ENCODE measurements around the gene CHAF1A. TPM values are rescaled to one million over a fixed set of nuclear protein-coding genes. Genes with fewer than 3 reads are reported as not detected.

The CHAF1A gene
- total and polyA plus RNA-seq, 2 of the 4 experiments (the other 2 are of a cell fraction) = 12.4 to 22.9 TPM

DNA sequence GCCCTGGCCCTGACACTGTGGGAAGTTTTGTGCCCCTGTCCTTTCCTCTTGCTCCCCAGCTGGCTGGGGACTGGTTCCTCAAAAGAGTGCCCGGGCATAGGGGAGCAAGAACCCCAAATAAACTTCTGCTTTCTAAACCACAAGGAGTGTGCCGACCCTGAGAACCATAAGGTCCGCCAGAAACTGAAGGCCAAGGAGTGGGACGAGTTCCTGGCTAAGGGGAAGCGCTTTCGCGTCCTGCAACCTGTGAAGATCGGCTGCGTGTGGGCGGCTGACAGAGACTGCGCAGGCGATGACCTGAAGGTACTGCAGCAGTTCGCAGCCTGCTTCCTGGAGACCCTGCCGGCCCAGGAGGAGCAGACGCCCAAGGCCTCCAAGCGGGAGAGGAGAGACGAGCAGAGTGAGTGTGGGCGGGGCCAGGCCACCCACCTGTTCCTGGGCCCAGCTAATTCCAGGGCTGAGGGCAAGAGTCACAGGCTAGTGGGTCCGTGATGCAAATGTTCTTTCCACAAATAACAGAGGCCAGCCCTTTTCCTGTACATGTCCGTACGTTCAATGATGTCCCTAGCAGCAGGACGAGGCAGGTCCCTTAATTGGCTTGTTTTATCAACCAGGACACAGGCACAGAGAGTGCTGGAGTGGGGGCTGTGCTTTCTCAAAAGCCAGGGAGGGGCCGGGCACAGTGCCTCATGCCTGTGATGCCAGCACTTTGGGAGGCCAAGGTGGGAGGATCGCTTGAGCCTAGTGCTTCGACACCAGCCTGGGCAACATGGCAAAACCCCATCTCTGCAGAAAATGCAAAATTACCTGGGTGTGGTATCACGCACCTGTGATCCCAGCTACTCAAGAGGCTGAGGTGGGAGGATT is 29.6 kb downstream of the CHAF1A start:
- Histone ChIP-seq H3K27me3 (ENCODE audit: control insufficient read depth, insufficient read depth, low read length) (no peaks in the 10 kb centered on the region), H2AK5ac (ENCODE audit: low read depth, low read length) (no peak overlapping the region), H2BK120ac (ENCODE audit: low read depth, low read length) (no peak overlapping the region), H4K20me1 (ENCODE audit: insufficient read depth, low read length) (no peaks in the 10 kb centered on the region), H3K4me2 (ENCODE audit: low read depth, low read length) (no peak overlapping the region), H3K4me3 (ENCODE audit: insufficient read depth, low read depth, low read length) (no peak overlapping the region), H3K23ac (ENCODE audit: low read depth, low read length) (no peak overlapping the region), H3K9ac (ENCODE audit: low read depth, low read length) (no peak overlapping the region), H4K8ac (ENCODE audit: low read depth in 2 of 2, low read length in 2 of 2) (no peak overlapping the region), H3K9me3 (ENCODE audit: control insufficient read depth, insufficient read depth, low read length) (no peaks in the 10 kb centered on the region), H3K18ac (ENCODE audit: low read depth, low read length) (no peak overlapping the region), H3K4ac (ENCODE audit: low read depth, low read length) (no peak overlapping the region), H2AK9ac (replicated peaks; ENCODE audit: low read depth, low read length, poor library complexity) (peak overlapping the region; percentile 25), H3K9me1 (ENCODE audit: insufficient read depth, low read length) (no peaks in the 10 kb centered on the region; the same call in 1 of the 2 replicates), H4K5ac (ENCODE audit: low read depth, low read length) (no peak overlapping the region), H3K56ac (ENCODE audit: extremely low read depth, insufficient read depth, low read length) (no peak overlapping the region), H3K36me3 (ENCODE audit: control insufficient read depth, insufficient read depth, low read length) (peaks cover 24% of the 10 kb centered on the region), H3K27ac (ENCODE audit: insufficient read depth, low read length) (no peak overlapping the region), H2BK5ac (ENCODE audit: low read depth, low read length, poor library complexity, severe bottlenecking) (no peak overlapping the region), H4K91ac (ENCODE audit: insufficient read depth, low read depth, low read length) (no peak overlapping the region), H3K14ac (replicated peaks; ENCODE audit: low read depth, low read length) (no peak overlapping the region), H3K4me1 (ENCODE audit: control insufficient read depth, insufficient read depth, low read length) (peaks cover 10% of the 10 kb centered on the region; the same call in 1 of the 2 replicates), H3K79me1 (ENCODE audit: low read depth in 1 of 2, low read length in 2 of 2) (peaks cover 0 to 5% of the 10 kb centered on the region in 2 experiments; a peak in 1 of 4 replicates), H2AFZ (replicated peaks; ENCODE audit: low read length, poor library complexity) (no peak overlapping the region), H2BK20ac (ENCODE audit: low read depth, low read length) (no peak overlapping the region), H2BK15ac (ENCODE audit: low read depth, low read length) (no peak overlapping the region)
- no peak for ATAC-seq (ENCODE audit: low read depth)
- intact Hi-C loops (cut with micrococcal nuclease) (no loop called here), in situ Hi-C loops (cut with MboI; ENCODE audit: low sequenced_read_pairs) (no loop called here), dilution Hi-C loops (cut with HindIII; ENCODE audit: low sequenced_read_pairs, unreplicated experiment) (no loop called here)
- no peak for TF ChIP-seq FOS (IDR thresholded peaks at IDR 0.05; ENCODE audit: low read depth, low read length)
- TF ChIP-seq MAFK (IDR thresholded peaks at IDR 0.05; ENCODE audit: low read depth, low read length) = no peak
- TF ChIP-seq POLR2A (IDR thresholded peaks at IDR 0.05; ENCODE audit: low read depth, low read length) = no peak
- no peak for TF ChIP-seq RCOR1 (IDR thresholded peaks at IDR 0.05; ENCODE audit: insufficient replicate concordance, low read length)
- no peak for TF ChIP-seq SMC3 (IDR thresholded peaks at IDR 0.05; ENCODE audit: low read depth, low read length)
- TF ChIP-seq CEBPB (IDR thresholded peaks at IDR 0.05; ENCODE audit: low read depth, low read length) = no peak
- no peak for TF ChIP-seq MXI1 (IDR thresholded peaks at IDR 0.05; ENCODE audit: borderline replicate concordance, low read depth, low read length)
- TF ChIP-seq NFE2L2 (IDR thresholded peaks at IDR 0.05; ENCODE audit: low read depth, low read length) = no peak
- TF ChIP-seq CHD1 (IDR thresholded peaks at IDR 0.05; ENCODE audit: low read depth, low read length) = no peak
- TF ChIP-seq, protein P1, sequence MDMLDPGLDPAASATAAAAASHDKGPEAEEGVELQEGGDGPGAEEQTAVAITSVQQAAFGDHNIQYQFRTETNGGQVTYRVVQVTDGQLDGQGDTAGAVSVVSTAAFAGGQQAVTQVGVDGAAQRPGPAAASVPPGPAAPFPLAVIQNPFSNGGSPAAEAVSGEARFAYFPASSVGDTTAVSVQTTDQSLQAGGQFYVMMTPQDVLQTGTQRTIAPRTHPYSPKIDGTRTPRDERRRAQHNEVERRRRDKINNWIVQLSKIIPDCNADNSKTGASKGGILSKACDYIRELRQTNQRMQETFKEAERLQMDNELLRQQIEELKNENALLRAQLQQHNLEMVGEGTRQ (IDR thresholded peaks at IDR 0.05; ENCODE audit: low read depth, low read length) = no peak
- no peak for TF ChIP-seq RFX5 (IDR thresholded peaks at IDR 0.05; ENCODE audit: low read depth, low read length)
- TF ChIP-seq, protein P2, sequence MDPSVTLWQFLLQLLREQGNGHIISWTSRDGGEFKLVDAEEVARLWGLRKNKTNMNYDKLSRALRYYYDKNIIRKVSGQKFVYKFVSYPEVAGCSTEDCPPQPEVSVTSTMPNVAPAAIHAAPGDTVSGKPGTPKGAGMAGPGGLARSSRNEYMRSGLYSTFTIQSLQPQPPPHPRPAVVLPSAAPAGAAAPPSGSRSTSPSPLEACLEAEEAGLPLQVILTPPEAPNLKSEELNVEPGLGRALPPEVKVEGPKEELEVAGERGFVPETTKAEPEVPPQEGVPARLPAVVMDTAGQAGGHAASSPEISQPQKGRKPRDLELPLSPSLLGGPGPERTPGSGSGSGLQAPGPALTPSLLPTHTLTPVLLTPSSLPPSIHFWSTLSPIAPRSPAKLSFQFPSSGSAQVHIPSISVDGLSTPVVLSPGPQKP (IDR thresholded peaks at IDR 0.05; ENCODE audit: borderline replicate concordance, low read depth, low read length) = no peak
- TF ChIP-seq BHLHE40 (IDR thresholded peaks at IDR 0.05; ENCODE audit: low read depth, low read length) = no peak
- 99% methylated on average over 13 of the region's 26 CpGs; no CpG with 5 or more reads in 1 of the 2 experiments for WGBS, 2 experiments (ENCODE audit: extremely low coverage in 2 of 2, insufficient read length in 1 of 2)
- ChIA-PET POLR2A (ENCODE audit: unreplicated experiment) (no interaction called here), CTCF (no interaction called here)
- no peak for DNase-seq
- no TSS peak for BruUV-seq (replicated peaks)
